Stimulated activated CD8-positive, alpha-beta memory T cell treated with anti-CD3 and anti-CD28 coated beads, Interleukin-15, amount 100 ng/mL, for 4 hours (primary cell): ENCODE measurements around the gene COL20A1.

ENCODE experiments used
- DNase-seq, 2 donors: peaks; one replicate each; pipeline ENCODE4 v3.0.0-alpha.2; 2020; ENCODE audit warnings: low read depth in 2 of 2

The COL20A1 gene

GRCh38 chr20:63309261-63310071 lies 16.5 kb downstream of the COL20A1 start:
- no peak for DNase-seq

GRCh38 chr20:63310265-63310991 lies 17.4 kb downstream of the COL20A1 start:
- DNase-seq: no peak

- DNase-seq: no peak
Observed at GRCh38 chr20:63311186-63311832, 18.3 kb downstream of the COL20A1 start.

- no peak for DNase-seq
Observed at GRCh38 chr20:63311833-63312243, 18.9 kb downstream of the COL20A1 start.

- no peak for DNase-seq
Observed at GRCh38 chr20:63312273-63312672, 19.3 kb downstream of the COL20A1 start.

GRCh38 chr20:63312690-63313348 lies 19.8 kb downstream of the COL20A1 start:
- no peak for DNase-seq

- no peak for DNase-seq
Observed at GRCh38 chr20:63313349-63314014, 20.5 kb downstream of the COL20A1 start.

GRCh38 chr20:63314015-63314471 lies 21.1 kb downstream of the COL20A1 start:
- no peak for DNase-seq

GRCh38 chr20:63314566-63315239 lies 21.7 kb downstream of the COL20A1 start:
- DNase-seq: no peak

- no peak for DNase-seq
Observed at GRCh38 chr20:63315240-63315689, 22.3 kb downstream of the COL20A1 start.

GRCh38 chr20:63315731-63316491 lies 22.9 kb downstream of the COL20A1 start:
- no peak for DNase-seq

- DNase-seq: no peak
Observed at GRCh38 chr20:63316502-63316921, 23.5 kb downstream of the COL20A1 start.

- DNase-seq: no peak
Observed at GRCh38 chr20:63317061-63317460, 24.1 kb downstream of the COL20A1 start.

GRCh38 chr20:63317601-63318291 lies 24.8 kb downstream of the COL20A1 start:
- no peak for DNase-seq

GRCh38 chr20:63318391-63319163 lies 25.6 kb downstream of the COL20A1 start:
- DNase-seq: no peak

GRCh38 chr20:63319164-63320040 lies 26.4 kb downstream of the COL20A1 start:
- no peak for DNase-seq

GRCh38 chr20:63320041-63320511 lies 27.1 kb downstream of the COL20A1 start:
- no peak for DNase-seq
